ENCODE data around the gene ASIC3.
"Not testable (repeated sequence)": the region's sequence is repeated elsewhere in the genome, so short reads cannot be mapped to it uniquely, and the experiment has no call there.

The ASIC3 gene

GRCh38 chr7:151014950-151015349, 33.4 kb upstream of the ASIC3 start:
- no peak for DNase-seq

- DNase-seq, result no peak
These were observed 32.4 kb upstream of the ASIC3 start for GRCh38 chr7:151015967-151016366.

- no peak for DNase-seq
These were observed 31.8 kb upstream of the ASIC3 start for GRCh38 chr7:151016505-151016904.

DNA sequence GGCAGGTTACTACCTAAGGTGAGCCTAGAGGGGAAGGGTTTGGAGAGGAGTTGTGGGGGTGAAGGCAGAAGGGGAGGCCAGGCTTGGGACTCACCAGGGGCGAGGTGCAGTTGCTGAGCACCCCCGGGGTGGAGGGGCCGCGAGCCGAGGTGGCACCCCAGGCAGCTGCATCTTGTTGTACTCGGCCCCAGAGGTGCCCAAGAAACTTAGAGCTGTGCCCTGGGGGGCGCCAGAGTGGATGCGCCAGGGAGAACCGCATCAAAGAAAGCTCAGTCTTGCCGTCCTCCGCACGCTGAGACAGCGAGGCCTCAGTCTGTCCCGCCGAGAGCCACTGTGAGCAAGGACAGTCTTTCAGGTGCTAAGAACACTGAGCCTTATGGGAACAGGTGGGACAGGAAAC, 31.4 kb upstream of the ASIC3 start:
- DNase-seq, result no peak

DNA sequence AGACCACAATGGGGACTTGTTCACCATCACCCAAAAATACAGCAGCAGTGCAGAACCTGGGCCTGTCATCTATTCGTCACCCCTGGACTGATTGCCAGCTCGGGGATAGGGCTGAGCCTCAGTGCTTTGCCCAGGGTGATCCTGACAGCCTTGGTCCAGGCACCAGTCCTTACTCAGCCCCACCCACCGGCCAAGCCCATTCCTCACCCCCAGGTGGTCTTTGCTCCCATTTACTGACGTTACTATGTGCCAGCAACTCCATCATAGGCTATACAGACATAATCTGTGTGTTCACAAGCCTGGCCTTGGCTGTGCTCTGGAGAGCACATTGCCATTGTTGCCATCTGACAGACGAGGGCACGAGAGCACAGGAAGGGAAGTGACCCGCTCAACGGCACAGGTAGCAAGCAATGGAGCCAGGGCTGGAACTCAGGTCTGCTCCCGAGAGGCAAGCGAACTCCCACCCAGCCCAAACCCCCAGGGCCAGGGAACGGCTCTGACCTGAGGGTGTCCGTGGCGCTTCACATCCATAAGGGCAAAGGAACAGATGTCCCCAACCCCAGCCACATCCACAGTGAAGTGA, 30.9 kb upstream of the ASIC3 start:
- no peak for DNase-seq

DNA sequence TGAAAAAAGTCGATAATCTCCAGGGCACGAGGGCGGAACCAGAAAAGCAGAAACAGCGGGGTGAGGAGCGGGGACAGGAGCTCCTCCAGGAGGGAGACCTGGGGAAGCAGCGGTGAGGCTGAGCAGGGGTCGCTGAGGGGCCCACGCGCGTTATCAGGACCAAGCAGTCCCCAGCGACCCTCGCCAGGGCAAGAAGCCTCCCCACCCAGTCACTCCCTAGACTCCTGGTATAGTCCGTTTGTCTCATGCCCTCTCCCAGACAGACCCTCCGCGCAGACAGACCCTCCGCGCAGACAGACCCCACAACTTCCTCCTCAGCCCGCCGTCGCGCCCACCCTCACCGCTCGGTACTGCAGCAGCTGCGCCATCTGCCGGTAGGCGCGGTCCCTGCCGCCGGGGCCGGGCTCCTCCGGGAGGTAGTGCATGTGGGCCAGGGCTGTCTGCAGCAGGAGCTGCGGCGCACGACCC, 30.3 kb upstream of the ASIC3 start:
- peak; percentile 53 to 81 for DNase-seq

DNA sequence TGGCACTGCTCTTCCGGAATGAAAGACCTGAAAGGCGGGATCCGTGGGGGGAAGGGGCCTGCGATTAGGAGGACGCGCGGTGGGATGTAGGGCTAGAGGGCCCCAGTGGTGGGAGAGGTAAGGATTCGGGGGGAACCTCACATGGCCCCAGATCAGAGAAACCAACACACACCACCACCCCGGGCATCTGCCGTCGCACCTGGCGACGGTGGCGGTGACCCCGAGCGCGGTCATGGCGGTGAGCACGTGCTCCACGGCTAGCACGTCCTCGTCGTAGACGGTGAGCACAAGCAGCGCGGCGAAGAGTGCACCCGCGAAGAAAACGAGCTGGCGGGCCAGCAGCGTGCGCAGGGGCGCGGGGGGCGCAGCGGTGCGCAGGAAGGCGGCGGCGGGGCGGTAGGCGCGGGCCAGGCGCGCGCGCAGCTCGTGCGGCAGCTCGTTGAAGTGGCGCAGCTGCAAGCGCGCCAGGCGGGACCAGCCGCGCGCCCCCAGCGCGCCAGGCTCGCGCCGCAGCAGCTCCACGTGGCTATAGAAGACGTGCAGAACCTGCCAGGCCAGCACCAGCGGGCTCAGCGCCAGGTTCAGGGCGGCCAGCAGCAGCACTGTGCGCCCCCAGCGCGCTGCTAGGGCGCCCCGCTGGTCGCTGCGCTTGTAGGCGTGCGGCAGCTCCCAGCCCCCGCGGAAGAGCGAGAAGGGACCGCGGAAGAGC, 29.8 kb upstream of the ASIC3 start:
- peak; percentile 68 to 75 for DNase-seq

DNA sequence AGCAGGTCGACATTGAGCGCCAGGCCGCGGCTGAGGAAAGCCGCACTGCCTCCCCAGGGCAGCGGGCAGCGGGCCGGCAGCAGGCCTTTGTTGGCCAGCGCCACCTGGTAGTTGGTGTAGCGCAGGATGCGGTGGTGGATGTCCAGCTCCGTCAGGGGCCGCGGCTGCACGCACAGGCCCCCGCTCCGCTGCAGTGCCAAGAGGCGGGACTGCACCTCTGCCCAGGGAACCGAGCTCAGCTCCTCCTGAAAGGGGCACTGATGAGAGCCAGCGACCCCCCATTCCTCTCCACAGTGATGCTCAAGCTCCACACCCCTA, 29.2 kb upstream of the ASIC3 start:
- no peak for DNase-seq

GRCh38 chr7:151020231-151020630, 28.1 kb upstream of the ASIC3 start:
- DNase-seq, result no peak

- no peak for DNase-seq
These were observed 25.1 kb upstream of the ASIC3 start for GRCh38 chr7:151023232-151023631.

GRCh38 chr7:151024435-151025056, 23.8 kb upstream of the ASIC3 start, which contains the start of gene ATG9B:
ATG9B (minus strand) TSS chr7:151024494; CDS start chr7:151024423, 71 bp downstream.
- DNase-seq, result no peak

DNA sequence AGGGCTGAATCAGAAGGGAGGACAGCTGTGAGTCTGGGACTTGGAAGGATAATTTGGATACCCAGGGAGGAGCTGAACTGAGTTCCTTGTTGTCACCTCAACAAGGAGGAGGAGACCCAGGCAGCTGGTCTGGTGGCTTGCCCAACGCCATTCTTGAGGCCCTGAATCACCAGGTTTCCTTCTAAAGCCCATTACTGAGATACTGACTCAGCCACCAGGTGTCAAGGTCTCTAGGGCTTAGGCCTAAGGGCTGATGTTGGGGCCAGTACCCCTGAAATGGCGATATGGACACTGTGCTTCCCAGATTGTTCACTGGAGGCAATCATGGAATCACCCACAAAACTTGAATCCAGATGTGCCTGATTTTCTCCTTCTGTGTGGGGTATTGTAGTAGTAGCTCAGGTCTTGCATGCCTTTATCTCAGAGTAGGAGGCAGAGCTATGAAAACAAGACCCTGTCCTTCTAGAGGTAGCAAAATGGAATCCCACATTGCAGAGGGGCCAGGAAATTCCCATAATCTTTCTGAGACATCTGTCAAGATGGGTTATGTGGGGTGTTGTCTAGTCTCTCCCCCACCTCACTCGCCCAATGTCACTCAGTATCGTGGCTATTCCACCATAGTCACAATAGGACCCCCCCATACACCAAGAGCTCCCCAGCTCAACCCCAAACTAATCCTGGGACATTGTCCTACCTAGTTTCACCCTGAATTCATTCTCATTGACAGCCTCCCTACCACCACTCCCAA, 22.2 kb upstream of the ASIC3 start:
- no peak for DNase-seq

DNA sequence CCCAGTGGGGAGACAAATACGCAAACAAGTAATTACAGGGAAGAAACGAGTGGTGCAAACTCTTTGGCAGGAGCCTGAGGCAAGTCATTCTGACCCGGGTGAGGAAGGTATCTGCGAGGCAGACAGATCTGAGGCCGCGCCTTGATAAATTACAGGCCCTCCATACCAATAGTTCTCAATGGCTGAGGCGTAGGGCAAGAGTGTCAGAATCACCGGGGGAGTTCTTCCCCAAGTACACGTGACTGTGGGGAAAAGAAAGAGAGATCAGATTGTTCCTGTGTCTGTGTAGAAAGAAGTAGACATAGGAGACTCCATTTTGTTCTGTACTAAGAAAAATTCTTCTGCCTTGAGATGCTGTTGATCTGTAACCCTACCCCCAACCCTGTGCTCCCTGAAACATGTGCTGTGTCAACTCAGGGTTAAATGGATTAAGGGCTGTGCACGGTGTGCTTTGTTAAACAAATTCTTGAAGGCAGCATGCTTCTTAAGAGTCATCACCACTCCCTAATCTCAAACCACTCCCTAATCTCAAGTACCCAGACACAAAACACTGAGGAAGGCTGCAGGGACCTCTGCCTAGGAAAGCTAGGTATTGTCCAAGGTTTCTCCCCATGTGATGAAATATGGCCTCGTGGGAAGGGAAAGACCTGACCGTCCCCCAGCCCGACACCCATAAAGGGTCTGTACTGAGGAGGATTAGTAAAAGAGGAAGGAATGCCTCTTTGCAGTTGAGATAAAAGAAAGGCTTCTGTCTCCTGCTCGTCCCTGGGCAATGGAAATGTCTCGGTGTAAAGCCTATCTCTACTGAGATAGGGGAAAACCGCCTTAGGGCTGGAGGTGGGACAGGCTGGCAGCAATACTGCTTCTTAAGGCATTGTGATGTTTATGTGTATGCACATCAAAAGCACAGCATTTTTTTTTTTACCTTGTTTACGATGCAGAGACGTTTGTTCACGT, 21.3 kb upstream of the ASIC3 start:
- DNase-seq, result not testable (repeated sequence)

- DNase-seq, result not testable (repeated sequence)
These were observed 20.6 kb upstream of the ASIC3 start for GRCh38 chr7:151027728-151028130.

DNA sequence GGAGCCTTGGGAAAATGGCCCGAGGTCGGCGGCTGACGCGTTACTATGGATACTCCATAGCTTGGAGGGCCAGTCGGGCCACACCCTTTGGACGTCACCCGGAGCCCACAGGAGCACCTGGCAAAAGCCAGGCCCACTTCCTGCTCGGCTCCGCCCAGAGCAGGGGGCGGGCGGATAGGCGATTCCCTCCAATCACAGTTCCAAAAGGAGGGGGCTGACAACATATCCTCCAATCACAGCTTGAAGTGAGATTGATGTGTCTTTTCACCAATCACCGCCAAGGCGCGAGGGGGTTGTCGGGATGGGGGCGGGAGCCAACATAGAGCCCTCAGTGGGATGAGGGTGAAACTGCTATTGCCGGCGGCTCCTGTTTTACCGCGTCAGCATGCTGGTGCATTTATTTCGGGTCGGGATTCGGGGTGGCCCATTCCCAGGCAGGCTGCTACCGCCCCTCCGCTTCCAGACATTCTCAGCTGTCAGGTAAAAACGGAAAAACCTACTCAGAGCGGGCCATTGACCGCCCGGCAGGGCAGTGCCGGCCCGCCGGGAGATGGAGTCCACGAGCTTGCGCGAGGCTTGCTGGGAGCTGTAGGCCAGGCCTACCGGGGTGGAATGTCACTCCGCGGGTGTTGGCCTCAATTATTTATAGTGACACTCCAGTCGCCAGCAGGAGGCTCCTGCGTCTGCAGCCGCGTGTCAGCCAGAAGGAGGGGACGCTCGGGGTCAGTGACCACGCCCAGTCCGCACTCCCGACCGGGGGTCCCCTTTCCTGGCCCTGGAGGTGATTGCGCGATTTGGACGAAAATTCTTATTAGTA, 20.0 kb upstream of the ASIC3 start, which contains the start of gene ABCB8:
ABCB8 (plus strand) TSS at position 320 of the 817 bp plus-strand sequence; CDS start at position 386, 66 bp downstream.
- peak; percentile 99 to 100 for DNase-seq

DNA sequence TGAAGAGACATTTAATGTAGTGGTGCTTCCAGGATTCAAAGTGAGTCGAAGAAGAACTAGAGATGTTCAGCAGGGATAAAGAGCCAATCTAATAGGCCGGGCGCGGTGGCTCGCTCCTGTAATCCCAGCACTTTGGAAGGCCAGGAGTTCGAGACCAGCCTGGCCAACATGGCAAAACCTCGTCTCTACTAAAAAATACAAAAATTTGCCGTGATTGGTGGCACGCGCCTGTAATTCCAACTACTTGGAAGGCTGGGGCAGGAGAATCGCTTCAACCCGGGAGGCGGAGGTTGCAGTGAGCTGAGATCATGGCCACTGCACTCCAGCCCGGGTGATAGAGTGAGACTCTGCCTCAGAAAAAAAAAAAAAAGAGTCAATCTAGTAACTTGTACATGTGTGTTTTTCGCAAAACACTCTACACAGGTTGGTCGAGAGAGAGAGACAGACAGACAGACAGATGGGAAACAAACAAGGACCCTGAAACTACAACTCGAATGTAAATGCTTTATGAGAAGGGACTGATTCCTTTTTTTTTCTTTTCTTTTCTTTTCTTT, 19.3 kb upstream of the ASIC3 start:
- no peak for DNase-seq

GRCh38 chr7:151031011-151031410, 17.3 kb upstream of the ASIC3 start:
- DNase-seq, result no peak

GRCh38 chr7:151032936-151033863, 15.1 kb upstream of the ASIC3 start:
- DNase-seq, result no peak

GRCh38 chr7:151033864-151034249, 14.5 kb upstream of the ASIC3 start:
- DNase-seq, result no peak
